Skeletal muscle satellite cell (primary cell): ENCODE data around the gene ZNF595.
"Not testable (repeated sequence)": the region's sequence is repeated elsewhere in the genome, so short reads cannot be mapped to it uniquely, and the experiment has no call there.

Experiments
- H3K27me3 ChIP-seq: 2 replicates; pipeline ENCODE4 v1.7.0; 2013; ENCODE audit warnings: low read length; ENCODE audit not compliant: control insufficient read depth, insufficient read depth
- H3K36me3 ChIP-seq: 2 replicates; pipeline ENCODE4 v1.7.0; 2013; ENCODE audit warnings: mild to moderate bottlenecking, control low read depth, low read length; ENCODE audit not compliant: insufficient read depth
- H3K4me1 ChIP-seq: 2 replicates; pipeline ENCODE4 v1.7.0; 2013; ENCODE audit warnings: low read length; ENCODE audit not compliant: control insufficient read depth, insufficient read depth
- H3K4me2 ChIP-seq: 2 replicates; pipeline ENCODE4 v1.7.0; 2013; ENCODE audit warnings: mild to moderate bottlenecking, low read length
- H3K4me3 ChIP-seq: 2 replicates; pipeline ENCODE4 v1.7.0; 2013; ENCODE audit warnings: low read length
- H3K9ac ChIP-seq: 2 replicates; pipeline ENCODE4 v1.7.0; 2013; ENCODE audit warnings: mild to moderate bottlenecking, low read depth, low read length, moderate library complexity
- H3K9me3 ChIP-seq: replicated peaks from 2 replicates; pipeline ENCODE4 v1.7.0; 2013; ENCODE audit warnings: mild to moderate bottlenecking, control low read depth, low read length

Gene ZNF595

GRCh38 chr4:36559-37415, 16.3 kb upstream of the ZNF595 start:
- H3K9me3 ChIP-seq, H3K4me1 ChIP-seq, H3K27me3 ChIP-seq, H3K4me2 ChIP-seq, H3K36me3 ChIP-seq, H3K9ac ChIP-seq, H3K4me3 ChIP-seq: not testable (repeated sequence)

GRCh38 chr4:38202-38601, 14.9 kb upstream of the ZNF595 start:
- H3K4me1 ChIP-seq, H3K36me3 ChIP-seq, H3K4me3 ChIP-seq, H3K4me2 ChIP-seq, H3K27me3 ChIP-seq, H3K9me3 ChIP-seq, H3K9ac ChIP-seq: not testable (repeated sequence)

- not testable (repeated sequence) for H3K36me3 ChIP-seq, H3K9me3 ChIP-seq, H3K4me1 ChIP-seq, H3K4me3 ChIP-seq, H3K9ac ChIP-seq, H3K4me2 ChIP-seq, H3K27me3 ChIP-seq
These were observed 9.7 kb upstream of the ZNF595 start for GRCh38 chr4:43375-43774.

GRCh38 chr4:51253-51652, 1.9 kb upstream of the ZNF595 start:
- H3K9ac ChIP-seq, H3K27me3 ChIP-seq, H3K9me3 ChIP-seq, H3K4me1 ChIP-seq, H3K4me2 ChIP-seq, H3K4me3 ChIP-seq, H3K36me3 ChIP-seq: not testable (repeated sequence)

- not testable (repeated sequence) for H3K36me3 ChIP-seq, H3K27me3 ChIP-seq, H3K4me2 ChIP-seq, H3K9me3 ChIP-seq, H3K4me1 ChIP-seq, H3K9ac ChIP-seq, H3K4me3 ChIP-seq
These were observed 1.4 kb upstream of the ZNF595 start for GRCh38 chr4:51655-52277.

GRCh38 chr4:53521-53920, 400 bp downstream of the ZNF595 start:
- H3K36me3 ChIP-seq, H3K4me3 ChIP-seq, H3K9ac ChIP-seq, H3K4me2 ChIP-seq, H3K4me1 ChIP-seq, H3K27me3 ChIP-seq, H3K9me3 ChIP-seq: not testable (repeated sequence)

- H3K27me3 ChIP-seq, H3K4me3 ChIP-seq, H3K4me2 ChIP-seq, H3K9ac ChIP-seq, H3K9me3 ChIP-seq, H3K4me1 ChIP-seq: not testable (repeated sequence)
- H3K36me3 ChIP-seq, result peaks cover 12% of the 10 kb centered on the region
These were observed 11.6 kb downstream of the ZNF595 start for GRCh38 chr4:64733-65132.

- H3K9ac ChIP-seq, result no peak overlapping the region
- H3K9me3 ChIP-seq, result peaks cover 41% of the 10 kb centered on the region
These were observed 18.7 kb downstream of the ZNF595 start for GRCh38 chr4:71830-72229.

GRCh38 chr4:85951-86350, 32.8 kb downstream of the ZNF595 start:
- H3K36me3 ChIP-seq, result peaks cover 43% of the 10 kb centered on the region
- no peak overlapping the region for H3K9ac ChIP-seq
- no peak overlapping the region for H3K4me2 ChIP-seq
- no peaks in the 10 kb centered on the region for H3K4me1 ChIP-seq
- no peaks in the 10 kb centered on the region for H3K27me3 ChIP-seq
- no peak overlapping the region for H3K4me3 ChIP-seq
- H3K9me3 ChIP-seq, result peaks cover 71% of the 10 kb centered on the region

More at GRCh38 chr4:71830-72229, 18.7 kb downstream of the ZNF595 start:
- Histone ChIP-seq H3K27me3 (no peaks in the 10 kb centered on the region), H3K36me3 (peaks cover 59% of the 10 kb centered on the region), H3K4me1 (no peaks in the 10 kb centered on the region), H3K4me2 (no peak overlapping the region), H3K4me3 (no peak overlapping the region)

GRCh38 chr4:86559-87324, 33.6 kb downstream of the ZNF595 start:
- H3K36me3 ChIP-seq, result peaks cover 43% of the 10 kb centered on the region
- H3K4me3 ChIP-seq, H3K4me2 ChIP-seq, H3K9ac ChIP-seq, H3K4me1 ChIP-seq, H3K27me3 ChIP-seq: not testable (repeated sequence)
- H3K9me3 ChIP-seq, result peaks cover 77% of the 10 kb centered on the region

GRCh38 chr4:98386-98785, 45.3 kb downstream of the ZNF595 start:
- Histone ChIP-seq H3K4me2 (no peak overlapping the region), H3K4me3 (no peak overlapping the region), H3K36me3 (no peaks in the 10 kb centered on the region), H3K27me3 (no peaks in the 10 kb centered on the region), H3K9me3 (peaks cover 33% of the 10 kb centered on the region), H3K4me1 (no peaks in the 10 kb centered on the region), H3K9ac (no peak overlapping the region)
